ENCODE results near the gene COL4A4. TPM values are rescaled to one million over a fixed set of nuclear protein-coding genes. Genes with fewer than 3 reads are reported as not detected.

Gene COL4A4
- total RNA-seq, 4 donors from 2014 or later: 3.6 to 9.6 (median 6.1) TPM

- intact Hi-C loops (cut with DNase I): no loop called here
- peak overlapping the region; percentile 37 to 73 (median 65) for H3K27ac ChIP-seq (replicated peaks in 1 of 4)
- peak overlapping the region; percentile 48 to 61 (median 54) for H3K4me3 ChIP-seq
- peaks cover 14 to 21% (median 20%) of the 10 kb centered on the region in 4 donors for H3K4me1 ChIP-seq
- H3K36me3 ChIP-seq: no peaks in the 10 kb centered on the region
- DNase-seq (ENCODE audit: extremely low spot score): peak; percentile 90
- H3K9me3 ChIP-seq: peaks cover 0 to 10% (median 8%) of the 10 kb centered on the region in 4 donors
- WGBS: 2% methylated on average over 21 of the region's 38 CpGs
- H3K27me3 ChIP-seq: peaks cover 0 to 64% (median 17%) of the 10 kb centered on the region in 4 donors
- TF ChIP-seq POLR2A (IDR thresholded peaks at IDR 0.05; ENCODE audit: low read depth) (no peak), POLR2AphosphoS5 (IDR thresholded peaks at IDR 0.05) (no peak), CTCF (IDR thresholded peaks at IDR 0.05) (no peak), EP300 (IDR thresholded peaks at IDR 0.05) (no peak)
Measured at GRCh38 chr2:227164763-227165291, 822 bp upstream of the COL4A4 start.

GRCh38 chr2:227163485-227163997 lies 464 bp downstream of the COL4A4 start:
- DNase-seq (ENCODE audit: extremely low spot score): peak; percentile 80
- Histone ChIP-seq H3K4me1 (peaks cover 14 to 21% (median 20%) of the 10 kb centered on the region in 4 donors), H3K27me3 (peaks cover 0 to 73% (median 17%) of the 10 kb centered on the region in 4 donors), H3K9me3 (peaks cover 0 to 10% (median 8%) of the 10 kb centered on the region in 4 donors), H3K36me3 (no peaks in the 10 kb centered on the region), H3K27ac (replicated peaks in 1 of 4) (peak overlapping the region; percentile 37 to 73 (median 65)), H3K4me3 (peak overlapping the region; percentile 48 to 61 (median 54))
- TF ChIP-seq POLR2AphosphoS5 (IDR thresholded peaks at IDR 0.05): no peak
- TF ChIP-seq EP300 (IDR thresholded peaks at IDR 0.05): no peak
- TF ChIP-seq POLR2A (IDR thresholded peaks at IDR 0.05; ENCODE audit: low read depth): no peak
- TF ChIP-seq CTCF (IDR thresholded peaks at IDR 0.05): no peak
- intact Hi-C loops (cut with DNase I): no loop called here
- under 1% methylated on average over 13 of the region's 20 CpGs for WGBS

- Histone ChIP-seq H3K36me3 (no peaks in the 10 kb centered on the region), H3K27ac (replicated peaks in 1 of 4) (no peak overlapping the region), H3K4me1 (peaks cover 14 to 21% (median 20%) of the 10 kb centered on the region in 4 donors), H3K4me3 (no peak overlapping the region), H3K27me3 (peaks cover 0 to 70% (median 17%) of the 10 kb centered on the region in 4 donors), H3K9me3 (peaks cover 0 to 6% (median 4%) of the 10 kb centered on the region in 4 donors)
- TF ChIP-seq CTCF (IDR thresholded peaks at IDR 0.05) (no peak), POLR2AphosphoS5 (IDR thresholded peaks at IDR 0.05) (no peak)
- no peak for DNase-seq (ENCODE audit: extremely low spot score)
- intact Hi-C loops (cut with DNase I): no loop called here
Measured at GRCh38 chr2:227161947-227162346, 2.1 kb downstream of the COL4A4 start.

- Histone ChIP-seq H3K4me1 (peaks cover 14 to 21% (median 19%) of the 10 kb centered on the region in 4 donors), H3K27me3 (peaks cover 0 to 57% (median 14%) of the 10 kb centered on the region in 4 donors), H3K36me3 (no peaks in the 10 kb centered on the region), H3K9me3 (no peaks in the 10 kb centered on the region), H3K27ac (replicated peaks in 1 of 4) (no peak overlapping the region), H3K4me3 (no peak overlapping the region)
- no peak for TF ChIP-seq POLR2AphosphoS5 (IDR thresholded peaks at IDR 0.05)
- no peak for TF ChIP-seq CTCF (IDR thresholded peaks at IDR 0.05)
- no peak for TF ChIP-seq POLR2A (IDR thresholded peaks at IDR 0.05; ENCODE audit: low read depth)
- TF ChIP-seq EP300 (IDR thresholded peaks at IDR 0.05): no peak
- WGBS: 30% methylated on average over 2 of the region's 2 CpGs
- no peak for DNase-seq (ENCODE audit: extremely low spot score)
- intact Hi-C loops (cut with DNase I): no loop called here
Measured at GRCh38 chr2:227160164-227160563, 3.8 kb downstream of the COL4A4 start.

Measured in esophagus muscularis mucosa (tissue), 4 donors.